ENCODE results near the gene TNFRSF12A.

DNA sequence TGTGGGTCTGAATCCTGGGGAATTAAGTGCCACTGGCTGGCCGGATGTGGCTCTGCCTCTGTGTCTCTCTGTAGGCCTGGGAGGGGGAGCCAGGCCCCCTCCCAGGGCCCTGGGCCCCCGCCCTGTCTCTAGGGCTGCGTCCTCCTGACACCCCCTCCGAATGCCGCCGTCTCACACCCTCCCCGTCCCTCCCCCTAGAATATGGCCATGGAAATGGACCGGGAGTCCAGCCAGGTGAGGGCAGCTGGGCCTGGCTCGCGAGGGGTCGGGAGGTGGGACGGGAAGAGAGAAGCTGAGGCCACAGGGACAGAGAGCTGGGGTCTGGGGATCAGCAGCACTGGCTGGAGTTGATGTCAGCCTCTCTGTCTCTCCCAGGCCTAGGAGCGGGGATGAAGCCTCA is 23.9 kb upstream of the TNFRSF12A start:
- no peak for TF ChIP-seq CHD2 (IDR thresholded peaks at IDR 0.05; ENCODE audit: borderline replicate concordance, low read depth, low read length)
- TF ChIP-seq CBX5 (IDR thresholded peaks at IDR 0.05; ENCODE audit: low read depth), result no peak
- no peak for TF ChIP-seq CTCF (IDR thresholded peaks at IDR 0.05 in 2 of 3, conservative IDR thresholded peaks at IDR 0.05 in 1 of 3; ENCODE audit: control insufficient read depth in 2 of 3, extremely low read depth in 1 of 3, insufficient read depth in 1 of 3, low read depth in 3 of 3, low read length in 3 of 3)
- no peak for TF ChIP-seq RAD21 (IDR thresholded peaks at IDR 0.05; ENCODE audit: insufficient read depth, low read depth, low read length)
- no peak for TF ChIP-seq HDAC2 (IDR thresholded peaks at IDR 0.05)
- no peak for TF ChIP-seq EP300 (IDR thresholded peaks at IDR 0.05; ENCODE audit: borderline replicate concordance in 1 of 2, control insufficient read depth in 1 of 2, low read depth in 2 of 2, low read length in 2 of 2)
- TF ChIP-seq, protein P1, sequence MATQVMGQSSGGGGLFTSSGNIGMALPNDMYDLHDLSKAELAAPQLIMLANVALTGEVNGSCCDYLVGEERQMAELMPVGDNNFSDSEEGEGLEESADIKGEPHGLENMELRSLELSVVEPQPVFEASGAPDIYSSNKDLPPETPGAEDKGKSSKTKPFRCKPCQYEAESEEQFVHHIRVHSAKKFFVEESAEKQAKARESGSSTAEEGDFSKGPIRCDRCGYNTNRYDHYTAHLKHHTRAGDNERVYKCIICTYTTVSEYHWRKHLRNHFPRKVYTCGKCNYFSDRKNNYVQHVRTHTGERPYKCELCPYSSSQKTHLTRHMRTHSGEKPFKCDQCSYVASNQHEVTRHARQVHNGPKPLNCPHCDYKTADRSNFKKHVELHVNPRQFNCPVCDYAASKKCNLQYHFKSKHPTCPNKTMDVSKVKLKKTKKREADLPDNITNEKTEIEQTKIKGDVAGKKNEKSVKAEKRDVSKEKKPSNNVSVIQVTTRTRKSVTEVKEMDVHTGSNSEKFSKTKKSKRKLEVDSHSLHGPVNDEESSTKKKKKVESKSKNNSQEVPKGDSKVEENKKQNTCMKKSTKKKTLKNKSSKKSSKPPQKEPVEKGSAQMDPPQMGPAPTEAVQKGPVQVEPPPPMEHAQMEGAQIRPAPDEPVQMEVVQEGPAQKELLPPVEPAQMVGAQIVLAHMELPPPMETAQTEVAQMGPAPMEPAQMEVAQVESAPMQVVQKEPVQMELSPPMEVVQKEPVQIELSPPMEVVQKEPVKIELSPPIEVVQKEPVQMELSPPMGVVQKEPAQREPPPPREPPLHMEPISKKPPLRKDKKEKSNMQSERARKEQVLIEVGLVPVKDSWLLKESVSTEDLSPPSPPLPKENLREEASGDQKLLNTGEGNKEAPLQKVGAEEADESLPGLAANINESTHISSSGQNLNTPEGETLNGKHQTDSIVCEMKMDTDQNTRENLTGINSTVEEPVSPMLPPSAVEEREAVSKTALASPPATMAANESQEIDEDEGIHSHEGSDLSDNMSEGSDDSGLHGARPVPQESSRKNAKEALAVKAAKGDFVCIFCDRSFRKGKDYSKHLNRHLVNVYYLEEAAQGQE (IDR thresholded peaks at IDR 0.05; ENCODE audit: low read depth, low read length), result no peak
- TF ChIP-seq POLR2A (IDR thresholded peaks at IDR 0.05; ENCODE audit: low read depth, low read length), result no peak
- no peak for TF ChIP-seq POLR2AphosphoS5 (IDR thresholded peaks at IDR 0.05; ENCODE audit: low read length)
- TF ChIP-seq, protein P2, sequence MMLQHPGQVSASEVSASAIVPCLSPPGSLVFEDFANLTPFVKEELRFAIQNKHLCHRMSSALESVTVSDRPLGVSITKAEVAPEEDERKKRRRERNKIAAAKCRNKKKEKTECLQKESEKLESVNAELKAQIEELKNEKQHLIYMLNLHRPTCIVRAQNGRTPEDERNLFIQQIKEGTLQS (IDR thresholded peaks at IDR 0.05; ENCODE audit: borderline replicate concordance, extremely low read depth, low read depth, low read length), result no peak
- no peak for TF ChIP-seq BMI1 (IDR thresholded peaks at IDR 0.05; ENCODE audit: borderline replicate concordance)
- no peak for TF ChIP-seq TCF3 (IDR thresholded peaks at IDR 0.05; ENCODE audit: borderline replicate concordance, insufficient read depth, low read depth, low read length)
- TF ChIP-seq TCF7 (IDR thresholded peaks at IDR 0.05; ENCODE audit: borderline replicate concordance), result no peak
